Spinal cord (tissue), 10 donors: ENCODE measurements around the gene ESRRG. TPM values are rescaled to one million over a fixed set of nuclear protein-coding genes. Genes with fewer than 3 reads are reported as not detected.
"Not testable (repeated sequence)": the region's sequence is repeated elsewhere in the genome, so short reads cannot be mapped to it uniquely, and the experiment has no call there.

Experiments
- DNase-seq, 6 donors: peaks; one replicate each; pipeline versions ENCODE4 v3.0.0 to v3.0.0-alpha.2; 2013 to 2015; ENCODE audit warnings: low spot score in 6 of 6, low read depth in 4 of 6
- H3K27ac ChIP-seq: one replicate; pipeline ENCODE4 v1.5.1; 2013; ENCODE audit warnings: low read depth, low read length, control low read depth
- H3K27me3 ChIP-seq: one replicate; pipeline ENCODE4 v1.6.1; 2013; ENCODE audit warnings: low read length; ENCODE audit not compliant: control insufficient read depth, insufficient read depth
- H3K36me3 ChIP-seq: one replicate; pipeline ENCODE4 v1.6.1; 2013; ENCODE audit warnings: low read length; ENCODE audit not compliant: control insufficient read depth, insufficient read depth
- H3K4me1 ChIP-seq: one replicate; pipeline ENCODE4 v1.6.1; 2013; ENCODE audit warnings: low read length; ENCODE audit not compliant: control insufficient read depth, insufficient read depth
- H3K4me3 ChIP-seq: one replicate; pipeline ENCODE4 v1.5.1; 2013; ENCODE audit warnings: low read depth, low read length, control low read depth
- H3K9me3 ChIP-seq: one replicate; pipeline ENCODE4 v1.6.1; 2013; ENCODE audit warnings: low read length; ENCODE audit not compliant: control insufficient read depth, insufficient read depth
- WGBS: methylation state at CpG from one replicate; pipeline ENCODE4 v1.1.5; 2013; ENCODE audit warnings: missing lambda C conversion rate; ENCODE audit not compliant: insufficient coverage; 5-methylcytosine and 5-hydroxymethylcytosine counted together
- polyA plus RNA-seq, 2 donors: library from polyadenylated mRNA; unstranded; fragments of 120-200 nt; gene quantifications; one replicate each; pipeline ENCODE4 v1.2.1, GENCODE V29; 2013; ENCODE audit not compliant: insufficient read length in 2 of 2
- total RNA-seq, 2 donors: library from RNA; depleted of rRNA in 1 of 2; stranded (reverse); fragments of 120-200 nt in 1 of 2; fragments of >200 nt in 1 of 2; gene quantifications; one replicate each; pipeline versions ENCODE4 v1.2.3 to v1.2.4, GENCODE V29; 2013 to 2014
- donor health status: healthy.

Gene ESRRG
- total and polyA plus RNA-seq, 4 donors, result 14.1 to 48.4 (median 34.8) TPM

- Histone ChIP-seq H3K36me3 (no peaks in the 10 kb centered on the region), H3K27me3 (peaks cover 7% of the 10 kb centered on the region), H3K4me3 (no peak overlapping the region), H3K9me3 (no peaks in the 10 kb centered on the region), H3K27ac (no peak overlapping the region), H3K4me1 (peaks cover 4% of the 10 kb centered on the region)
- no peak for DNase-seq
- 67% methylated on average over 10 of the region's 15 CpGs for WGBS
These were observed 12.5 kb downstream of the ESRRG start for GRCh38 chr1:216710598-216711333.

GRCh38 chr1:216710055-216710454 lies 13.2 kb downstream of the ESRRG start:
- peaks cover 7% of the 10 kb centered on the region for H3K27me3 ChIP-seq
- no peaks in the 10 kb centered on the region for H3K9me3 ChIP-seq
- 33% methylated on average over 5 of the region's 5 CpGs for WGBS
- peaks cover 4% of the 10 kb centered on the region for H3K4me1 ChIP-seq
- no peak overlapping the region for H3K27ac ChIP-seq
- H3K4me3 ChIP-seq, result no peak overlapping the region
- no peak for DNase-seq
- H3K36me3 ChIP-seq, result no peaks in the 10 kb centered on the region

- Histone ChIP-seq H3K36me3 (no peaks in the 10 kb centered on the region), H3K4me3 (no peak overlapping the region), H3K27ac (no peak overlapping the region), H3K9me3 (no peaks in the 10 kb centered on the region), H3K27me3 (peaks cover 1% of the 10 kb centered on the region), H3K4me1 (no peaks in the 10 kb centered on the region)
- WGBS, result 9% methylated on average over 1 of the region's 4 CpGs
- DNase-seq, result peak in 2 of 6 donors; percentile 72 to 87
These were observed 17.6 kb downstream of the ESRRG start for GRCh38 chr1:216705676-216706075.

GRCh38 chr1:216704065-216704464 lies 19.2 kb downstream of the ESRRG start:
- not testable (repeated sequence) for H3K9me3 ChIP-seq, H3K27ac ChIP-seq, H3K27me3 ChIP-seq, DNase-seq, H3K4me3 ChIP-seq, H3K4me1 ChIP-seq, H3K36me3 ChIP-seq
- WGBS, result no CpG with 5 or more reads among the region's 9 CpGs

- H3K4me3 ChIP-seq, result no peak overlapping the region
- no peaks in the 10 kb centered on the region for H3K4me1 ChIP-seq
- H3K27ac ChIP-seq, result no peak overlapping the region
- WGBS, result no CpG with 5 or more reads among the region's 3 CpGs
- no peaks in the 10 kb centered on the region for H3K27me3 ChIP-seq
- H3K36me3 ChIP-seq, result no peaks in the 10 kb centered on the region
- no peaks in the 10 kb centered on the region for H3K9me3 ChIP-seq
- no peak for DNase-seq
These were observed 21.1 kb downstream of the ESRRG start for GRCh38 chr1:216702170-216702569.

- no peaks in the 10 kb centered on the region for H3K36me3 ChIP-seq
- no peak overlapping the region for H3K4me3 ChIP-seq
- no peak for DNase-seq
- H3K9me3 ChIP-seq, result no peaks in the 10 kb centered on the region
- no peaks in the 10 kb centered on the region for H3K4me1 ChIP-seq
- H3K27ac ChIP-seq, result no peak overlapping the region
- WGBS, result no CpG with 5 or more reads among the region's 4 CpGs
- no peaks in the 10 kb centered on the region for H3K27me3 ChIP-seq
These were observed 22.4 kb downstream of the ESRRG start for GRCh38 chr1:216700779-216701178.

GRCh38 chr1:216691710-216692109 lies 31.5 kb downstream of the ESRRG start:
- H3K4me3 ChIP-seq, result no peak overlapping the region
- no peaks in the 10 kb centered on the region for H3K36me3 ChIP-seq
- H3K27ac ChIP-seq, result no peak overlapping the region
- H3K4me1 ChIP-seq, result no peaks in the 10 kb centered on the region
- H3K9me3 ChIP-seq, result no peaks in the 10 kb centered on the region
- no peak for DNase-seq
- H3K27me3 ChIP-seq, result no peaks in the 10 kb centered on the region
- WGBS, result no CpG with 5 or more reads among the region's 3 CpGs

GRCh38 chr1:216690603-216691002 lies 32.6 kb downstream of the ESRRG start:
- Histone ChIP-seq H3K27ac (no peak overlapping the region), H3K9me3 (no peaks in the 10 kb centered on the region), H3K36me3 (no peaks in the 10 kb centered on the region), H3K4me1 (no peaks in the 10 kb centered on the region), H3K27me3 (no peaks in the 10 kb centered on the region), H3K4me3 (no peak overlapping the region)
- no peak for DNase-seq
- no CpG with 5 or more reads among the region's 1 CpG for WGBS

- no peaks in the 10 kb centered on the region for H3K4me1 ChIP-seq
- no peaks in the 10 kb centered on the region for H3K9me3 ChIP-seq
- H3K27me3 ChIP-seq, result no peaks in the 10 kb centered on the region
- WGBS, result 71% methylated on average over 6 of the region's 8 CpGs
- H3K27ac ChIP-seq, result no peak overlapping the region
- DNase-seq, result peak in 2 of 6 donors; percentile 65 to 71
- H3K4me3 ChIP-seq, result no peak overlapping the region
- H3K36me3 ChIP-seq, result no peaks in the 10 kb centered on the region
These were observed 35.0 kb downstream of the ESRRG start for GRCh38 chr1:216688127-216688657.
